Thyroid gland (tissue), 4 donors: ENCODE data around the gene MRPL36.

Source experiments
- CTCF ChIP-seq, 6 experiments: fragments of 200-600 bp in 3 of 6; fragments of 450-650 bp in 3 of 6; sonication (generic) in 3 of 6; IDR thresholded peaks; one replicate each; pipeline ENCODE4 v1.5.1; 2016 to 2019; ENCODE audit warnings: antibody characterized with exemption in 6 of 6, mild to moderate bottlenecking in 2 of 6, inconsistent platforms in 1 of 6, moderate library complexity in 1 of 6
- POLR2A ChIP-seq, 2 donors: fragments of 450-650 bp; IDR thresholded peaks; one replicate each; pipeline ENCODE4 v1.6.1; 2017; ENCODE audit warnings: antibody characterized with exemption in 2 of 2, mild to moderate bottlenecking in 2 of 2, moderate library complexity in 1 of 2

GRCh38 chr5:1831677-1832313, 32.2 kb upstream of the MRPL36 start:
- no peak for TF ChIP-seq CTCF (IDR thresholded peaks at IDR 0.05)
- TF ChIP-seq POLR2A (IDR thresholded peaks at IDR 0.05), result no peak
